ENCODE measurements around the gene C6orf89. TPM values are rescaled to one million over a fixed set of nuclear protein-coding genes. Genes with fewer than 3 reads are reported as not detected.

C6orf89 gene
- total and polyA plus RNA-seq, 2 of the 13 experiments (the other 11 are each of a cell fraction or from before 2014, with no cell fraction given) = 22.1 to 32.2 TPM

GRCh38 chr6:36927691-36928546 is 42.2 kb downstream of the C6orf89 start:
- intact Hi-C loops (cut with micrococcal nuclease; ENCODE audit: unreplicated experiment) = loop anchor here (5.0 kb wide), 1 partner anchor 564 kb away; no protein-coding TSS in a partner anchor
- Histone ChIP-seq H3K4me1 (ENCODE audit: insufficient read depth, low read length) (peaks cover 11% of the 10 kb centered on the region; the same call in 1 of the 2 replicates), H3K27ac (ENCODE audit: extremely low read length, insufficient read depth, low read length) (no peak overlapping the region), H3K9ac (ENCODE audit: insufficient read depth, low read depth, low read length) (no peak overlapping the region), H3K9me3 (ENCODE audit: low read length) (no peaks in the 10 kb centered on the region), H3K4me3 (replicated peaks in 1 of 3; ENCODE audit: insufficient read depth in 1 of 3, low read depth in 2 of 3, low read length in 3 of 3) (no peak overlapping the region), H3K36me3 (replicated peaks in 1 of 2; ENCODE audit: control insufficient read depth in 1 of 2, insufficient read depth in 2 of 2, low read length in 2 of 2) (peaks cover 2 to 10% of the 10 kb centered on the region in 2 experiments; a peak in 3 of 5 replicates), H3K4me2 (ENCODE audit: low read depth, low read length) (no peak overlapping the region), H4K20me1 (ENCODE audit: insufficient read depth, low read length) (no peaks in the 10 kb centered on the region), H3K79me2 (ENCODE audit: insufficient read depth, low read length) (no peaks in the 10 kb centered on the region), H3K27me3 (ENCODE audit: control insufficient read depth in 1 of 2, insufficient read depth in 2 of 2, low read length in 2 of 2) (no peaks in the 10 kb centered on the region), H2AFZ (ENCODE audit: low read length) (no peak overlapping the region)
- in situ Hi-C loops (cut with HindIII; ENCODE audit: extremely low pct_ligation_motif_present, low pct_unique_long_range_greater_than_20kb) = no loop called here
- CTCF ChIA-PET (ENCODE audit: low intra/inter-chr PET ratio, low total read pairs) = no interaction called here
- 87% methylated on average over 13 of the region's 13 CpGs for WGBS (ENCODE audit: low lambda C conversion rate)
- no peak for DNase-seq (ENCODE audit: low spot score)
- BruUV-seq (replicated peaks) = no TSS peak
- no peak for FAIRE-seq
- POLR2A ChIA-PET = no interaction called here
- no peak; the same call in 1 of the 3 replicates for ATAC-seq
- TF ChIP-seq CHD4 (IDR thresholded peaks at IDR 0.05; ENCODE audit: borderline replicate concordance, low read length) (no peak), SIX4 (CRISPR knock-in tag; IDR thresholded peaks at IDR 0.05) (no peak), ZNF577 (CRISPR knock-in tag; IDR thresholded peaks at IDR 0.05; ENCODE audit: borderline replicate concordance, low read depth) (no peak)

DNA sequence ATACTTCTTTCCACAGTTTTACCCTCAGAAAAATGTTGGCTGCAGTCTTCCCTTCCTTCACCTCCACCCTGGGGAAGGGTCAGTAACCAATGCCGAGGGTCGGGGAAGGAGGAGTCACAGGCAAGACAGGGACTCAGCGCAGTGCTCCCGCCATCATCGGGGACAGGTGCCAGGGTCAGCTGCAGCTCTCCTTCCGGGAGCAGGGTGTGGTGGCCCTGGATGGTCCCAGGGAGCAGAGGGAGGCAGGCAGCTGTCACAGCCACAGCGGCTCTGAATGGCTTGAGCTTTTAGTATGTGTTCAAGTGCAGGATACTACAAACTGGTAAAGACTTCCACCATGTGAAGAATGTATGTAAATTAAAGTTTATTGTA is 42.8 kb downstream of the C6orf89 start:
- BruUV-seq (replicated peaks) = no TSS peak
- DNase-seq (ENCODE audit: low spot score) (no peak), FAIRE-seq (no peak), ATAC-seq (peak; percentile 49)
- TF ChIP-seq ELK4 (CRISPR knock-in tag; IDR thresholded peaks at IDR 0.05; ENCODE audit: borderline replicate concordance) (no peak), MIER3 (CRISPR knock-in tag; IDR thresholded peaks at IDR 0.05; ENCODE audit: borderline replicate concordance) (no peak), GTF3A (CRISPR knock-in tag; conservative IDR thresholded peaks at IDR 0.05) (no peak), ZFP1 (CRISPR knock-in tag; IDR thresholded peaks at IDR 0.05) (no peak), ZNF7 (CRISPR knock-in tag; IDR thresholded peaks at IDR 0.05) (no peak), SALL2 (CRISPR knock-in tag; IDR thresholded peaks at IDR 0.05) (no peak), NFIC (IDR thresholded peaks at IDR 0.05; ENCODE audit: low read length) (no peak), SOX5 (CRISPR knock-in tag; IDR thresholded peaks at IDR 0.05; ENCODE audit: borderline replicate concordance) (no peak), ZFP41 (CRISPR knock-in tag; IDR thresholded peaks at IDR 0.05; ENCODE audit: borderline replicate concordance) (no peak), SMAD3 (CRISPR knock-in tag; IDR thresholded peaks at IDR 0.05) (no peak), ZNF790 (CRISPR knock-in tag; IDR thresholded peaks at IDR 0.05; ENCODE audit: borderline replicate concordance) (no peak), NKX3-1 (CRISPR knock-in tag; IDR thresholded peaks at IDR 0.05) (no peak), ZNF614 (CRISPR knock-in tag; IDR thresholded peaks at IDR 0.05; ENCODE audit: borderline replicate concordance) (no peak), TRIM22 (IDR thresholded peaks at IDR 0.05) (no peak)
- ChIA-PET POLR2A (no interaction called here), CTCF (ENCODE audit: low intra/inter-chr PET ratio, low total read pairs) (no interaction called here)
- 81% methylated on average over 7 of the region's 7 CpGs for WGBS (ENCODE audit: low lambda C conversion rate)
- H4K20me1 ChIP-seq (ENCODE audit: insufficient read depth, low read length) = no peaks in the 10 kb centered on the region
- in situ Hi-C loops (cut with HindIII; ENCODE audit: extremely low pct_ligation_motif_present, low pct_unique_long_range_greater_than_20kb) (no loop called here), intact Hi-C loops (cut with micrococcal nuclease; ENCODE audit: unreplicated experiment) (loop anchor here (5.0 kb wide), 1 partner anchor 564 kb away; no protein-coding TSS in a partner anchor)
- H3K79me2 ChIP-seq (ENCODE audit: insufficient read depth, low read length) = no peaks in the 10 kb centered on the region
- no peaks in the 10 kb centered on the region for H3K9me3 ChIP-seq (ENCODE audit: low read length)
- no peaks in the 10 kb centered on the region for H3K27me3 ChIP-seq (ENCODE audit: control insufficient read depth in 1 of 2, insufficient read depth in 2 of 2, low read length in 2 of 2)
- H3K36me3 ChIP-seq (replicated peaks in 1 of 2; ENCODE audit: control insufficient read depth in 1 of 2, insufficient read depth in 2 of 2, low read length in 2 of 2) = peaks cover 2 to 6% of the 10 kb centered on the region in 2 experiments; a peak in 3 of 5 replicates
- no peak overlapping the region for H3K9ac ChIP-seq (ENCODE audit: insufficient read depth, low read depth, low read length)
- peaks cover 11% of the 10 kb centered on the region; the same call in 1 of the 2 replicates for H3K4me1 ChIP-seq (ENCODE audit: insufficient read depth, low read length)
- H3K4me3 ChIP-seq (replicated peaks in 1 of 3; ENCODE audit: insufficient read depth in 1 of 3, low read depth in 2 of 3, low read length in 3 of 3) = no peak overlapping the region
- H3K4me2 ChIP-seq (ENCODE audit: low read depth, low read length) = no peak overlapping the region
- H3K27ac ChIP-seq (ENCODE audit: extremely low read length, insufficient read depth, low read length) = no peak overlapping the region
- no peak overlapping the region for H2AFZ ChIP-seq (ENCODE audit: low read length)

Measured in HepG2 (cell line).